Esophagus squamous epithelium (tissue), 4 donors: ENCODE results near the gene VPS26B.

ENCODE experiments used
- POLR2A ChIP-seq, 4 donors: fragments of 450-650 bp; IDR thresholded peaks; one replicate each; pipeline ENCODE4 v1.6.1; 2017; ENCODE audit warnings: antibody characterized with exemption in 4 of 4, mild to moderate bottlenecking in 4 of 4, moderate library complexity in 3 of 4
- TF ChIP-seq, protein P1 (sequence below), 6 experiments: fragments of 450-650 bp in 4 of 6; fragments of 200-600 bp in 2 of 6; sonication (generic) in 2 of 6; IDR thresholded peaks; one replicate each; pipeline ENCODE4 v1.5.1; 2016 to 2019; ENCODE audit warnings: antibody characterized with exemption in 6 of 6, mild to moderate bottlenecking in 4 of 6, moderate library complexity in 4 of 6

DNA sequence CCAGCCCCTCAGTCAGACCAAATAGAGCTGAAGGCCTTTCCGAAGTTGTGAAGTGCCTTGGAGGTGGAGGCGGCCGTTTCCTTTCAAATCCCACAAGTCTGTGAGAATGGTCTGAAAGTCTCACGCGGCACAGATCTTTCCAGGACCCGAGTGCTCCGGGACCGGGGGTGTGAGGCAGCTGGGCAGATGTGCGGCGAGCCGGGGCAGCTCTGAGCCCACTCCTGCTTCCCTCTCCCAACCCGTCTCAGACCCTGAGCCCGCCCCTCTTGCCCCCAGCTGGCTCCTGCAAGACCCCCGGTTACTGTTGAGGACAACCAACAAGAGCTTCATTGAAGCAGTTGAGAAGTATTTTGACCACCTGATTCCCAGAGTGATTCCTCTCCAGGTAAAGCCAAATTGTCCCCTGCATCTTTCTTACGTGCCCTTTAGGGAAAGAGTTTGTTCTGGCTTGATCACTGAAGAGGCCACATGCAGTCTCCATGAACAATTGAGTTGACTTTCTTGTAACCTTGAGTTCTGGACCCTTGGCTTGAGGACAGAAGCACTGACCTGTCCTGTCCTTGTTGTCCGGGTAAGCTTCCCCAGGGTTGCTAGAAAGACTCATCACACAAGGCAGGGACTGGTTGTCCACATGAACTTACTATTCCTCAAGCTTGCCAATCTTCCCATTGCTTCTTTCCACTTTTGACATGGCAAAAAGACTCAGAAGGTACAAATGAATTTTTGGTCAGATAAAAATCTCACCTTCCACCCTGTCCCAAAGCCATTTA lies 59.2 kb downstream of the VPS26B start:
- TF ChIP-seq, protein P1, sequence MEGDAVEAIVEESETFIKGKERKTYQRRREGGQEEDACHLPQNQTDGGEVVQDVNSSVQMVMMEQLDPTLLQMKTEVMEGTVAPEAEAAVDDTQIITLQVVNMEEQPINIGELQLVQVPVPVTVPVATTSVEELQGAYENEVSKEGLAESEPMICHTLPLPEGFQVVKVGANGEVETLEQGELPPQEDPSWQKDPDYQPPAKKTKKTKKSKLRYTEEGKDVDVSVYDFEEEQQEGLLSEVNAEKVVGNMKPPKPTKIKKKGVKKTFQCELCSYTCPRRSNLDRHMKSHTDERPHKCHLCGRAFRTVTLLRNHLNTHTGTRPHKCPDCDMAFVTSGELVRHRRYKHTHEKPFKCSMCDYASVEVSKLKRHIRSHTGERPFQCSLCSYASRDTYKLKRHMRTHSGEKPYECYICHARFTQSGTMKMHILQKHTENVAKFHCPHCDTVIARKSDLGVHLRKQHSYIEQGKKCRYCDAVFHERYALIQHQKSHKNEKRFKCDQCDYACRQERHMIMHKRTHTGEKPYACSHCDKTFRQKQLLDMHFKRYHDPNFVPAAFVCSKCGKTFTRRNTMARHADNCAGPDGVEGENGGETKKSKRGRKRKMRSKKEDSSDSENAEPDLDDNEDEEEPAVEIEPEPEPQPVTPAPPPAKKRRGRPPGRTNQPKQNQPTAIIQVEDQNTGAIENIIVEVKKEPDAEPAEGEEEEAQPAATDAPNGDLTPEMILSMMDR (IDR thresholded peaks at IDR 0.05) = no peak
- no peak for TF ChIP-seq POLR2A (IDR thresholded peaks at IDR 0.05)
